ENCODE data around the gene B3GALT5.

B3GALT5 gene

GRCh38 chr21:39610703-39611102, 2.0 kb upstream of the B3GALT5 start:
- no peak for DNase-seq

GRCh38 chr21:39611551-39612190, 1.1 kb upstream of the B3GALT5 start:
- DNase-seq = no peak

- no peak for DNase-seq
Observed at GRCh38 chr21:39613041-39613934, 548 bp downstream of the B3GALT5 start.

GRCh38 chr21:39616211-39616772, 3.6 kb downstream of the B3GALT5 start:
- no peak for DNase-seq

GRCh38 chr21:39620856-39621255, 8.1 kb downstream of the B3GALT5 start:
- no peak for DNase-seq

GRCh38 chr21:39625211-39625895, 12.6 kb downstream of the B3GALT5 start:
- no peak for DNase-seq

GRCh38 chr21:39628385-39628784, 15.6 kb downstream of the B3GALT5 start:
- no peak for DNase-seq

GRCh38 chr21:39630191-39630591, 17.5 kb downstream of the B3GALT5 start:
- no peak for DNase-seq

GRCh38 chr21:39630827-39631226, 18.1 kb downstream of the B3GALT5 start:
- DNase-seq = no peak

GRCh38 chr21:39631842-39632562, 19.3 kb downstream of the B3GALT5 start:
- no peak for DNase-seq

GRCh38 chr21:39632796-39633442, 20.2 kb downstream of the B3GALT5 start:
- DNase-seq = no peak

GRCh38 chr21:39633770-39634181, 21.0 kb downstream of the B3GALT5 start:
- DNase-seq = no peak

GRCh38 chr21:39634507-39634906, 21.8 kb downstream of the B3GALT5 start:
- no peak for DNase-seq

GRCh38 chr21:39637197-39637970, 24.6 kb downstream of the B3GALT5 start:
- DNase-seq = no peak

- no peak for DNase-seq
Observed at GRCh38 chr21:39637971-39638240, 25.2 kb downstream of the B3GALT5 start.

- no peak for DNase-seq
Observed at GRCh38 chr21:39638281-39638680, 25.5 kb downstream of the B3GALT5 start.

- no peak for DNase-seq
Observed at GRCh38 chr21:39640754-39641153, 28.0 kb downstream of the B3GALT5 start.

- DNase-seq = no peak
Observed at GRCh38 chr21:39641827-39642450, 29.2 kb downstream of the B3GALT5 start.

- DNase-seq = no peak
Observed at GRCh38 chr21:39644062-39644560, 31.4 kb downstream of the B3GALT5 start.

GRCh38 chr21:39645331-39645730, 32.6 kb downstream of the B3GALT5 start:
- DNase-seq = no peak

- DNase-seq = no peak
Observed at GRCh38 chr21:39647476-39647875, 34.7 kb downstream of the B3GALT5 start.

Data from activated CD4-positive, alpha-beta T cell treated with anti-CD3 and anti-CD28 coated beads, Interleukin-2, amount 50 U/mL, for 4 hours (primary cell).